Measurements from ENCODE around the gene PTPRO.

GRCh38 chr12:15644700-15645099, 322.4 kb downstream of the PTPRO start:
- TF ChIP-seq, protein P1, sequence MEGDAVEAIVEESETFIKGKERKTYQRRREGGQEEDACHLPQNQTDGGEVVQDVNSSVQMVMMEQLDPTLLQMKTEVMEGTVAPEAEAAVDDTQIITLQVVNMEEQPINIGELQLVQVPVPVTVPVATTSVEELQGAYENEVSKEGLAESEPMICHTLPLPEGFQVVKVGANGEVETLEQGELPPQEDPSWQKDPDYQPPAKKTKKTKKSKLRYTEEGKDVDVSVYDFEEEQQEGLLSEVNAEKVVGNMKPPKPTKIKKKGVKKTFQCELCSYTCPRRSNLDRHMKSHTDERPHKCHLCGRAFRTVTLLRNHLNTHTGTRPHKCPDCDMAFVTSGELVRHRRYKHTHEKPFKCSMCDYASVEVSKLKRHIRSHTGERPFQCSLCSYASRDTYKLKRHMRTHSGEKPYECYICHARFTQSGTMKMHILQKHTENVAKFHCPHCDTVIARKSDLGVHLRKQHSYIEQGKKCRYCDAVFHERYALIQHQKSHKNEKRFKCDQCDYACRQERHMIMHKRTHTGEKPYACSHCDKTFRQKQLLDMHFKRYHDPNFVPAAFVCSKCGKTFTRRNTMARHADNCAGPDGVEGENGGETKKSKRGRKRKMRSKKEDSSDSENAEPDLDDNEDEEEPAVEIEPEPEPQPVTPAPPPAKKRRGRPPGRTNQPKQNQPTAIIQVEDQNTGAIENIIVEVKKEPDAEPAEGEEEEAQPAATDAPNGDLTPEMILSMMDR (IDR thresholded peaks at IDR 0.05) = no peak
- TF ChIP-seq ZSCAN20 (CRISPR knock-in tag; IDR thresholded peaks at IDR 0.05) = no peak
- no peak for TF ChIP-seq HDAC2 (IDR thresholded peaks at IDR 0.05)
- TF ChIP-seq POLR2A (IDR thresholded peaks at IDR 0.05; ENCODE audit: low read length) = no peak
- TF ChIP-seq RAD21 (conservative IDR thresholded peaks at IDR 0.05 in 1 of 2, IDR thresholded peaks at IDR 0.05 in 1 of 2) = no peak
- TF ChIP-seq SMC3 (IDR thresholded peaks at IDR 0.05) = no peak
- TF ChIP-seq CHD2 (IDR thresholded peaks at IDR 0.05; ENCODE audit: low read length, partially characterized antibody) = no peak
- TF ChIP-seq, protein P2, sequence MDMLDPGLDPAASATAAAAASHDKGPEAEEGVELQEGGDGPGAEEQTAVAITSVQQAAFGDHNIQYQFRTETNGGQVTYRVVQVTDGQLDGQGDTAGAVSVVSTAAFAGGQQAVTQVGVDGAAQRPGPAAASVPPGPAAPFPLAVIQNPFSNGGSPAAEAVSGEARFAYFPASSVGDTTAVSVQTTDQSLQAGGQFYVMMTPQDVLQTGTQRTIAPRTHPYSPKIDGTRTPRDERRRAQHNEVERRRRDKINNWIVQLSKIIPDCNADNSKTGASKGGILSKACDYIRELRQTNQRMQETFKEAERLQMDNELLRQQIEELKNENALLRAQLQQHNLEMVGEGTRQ (IDR thresholded peaks at IDR 0.05) = no peak
- TF ChIP-seq, protein P3, sequence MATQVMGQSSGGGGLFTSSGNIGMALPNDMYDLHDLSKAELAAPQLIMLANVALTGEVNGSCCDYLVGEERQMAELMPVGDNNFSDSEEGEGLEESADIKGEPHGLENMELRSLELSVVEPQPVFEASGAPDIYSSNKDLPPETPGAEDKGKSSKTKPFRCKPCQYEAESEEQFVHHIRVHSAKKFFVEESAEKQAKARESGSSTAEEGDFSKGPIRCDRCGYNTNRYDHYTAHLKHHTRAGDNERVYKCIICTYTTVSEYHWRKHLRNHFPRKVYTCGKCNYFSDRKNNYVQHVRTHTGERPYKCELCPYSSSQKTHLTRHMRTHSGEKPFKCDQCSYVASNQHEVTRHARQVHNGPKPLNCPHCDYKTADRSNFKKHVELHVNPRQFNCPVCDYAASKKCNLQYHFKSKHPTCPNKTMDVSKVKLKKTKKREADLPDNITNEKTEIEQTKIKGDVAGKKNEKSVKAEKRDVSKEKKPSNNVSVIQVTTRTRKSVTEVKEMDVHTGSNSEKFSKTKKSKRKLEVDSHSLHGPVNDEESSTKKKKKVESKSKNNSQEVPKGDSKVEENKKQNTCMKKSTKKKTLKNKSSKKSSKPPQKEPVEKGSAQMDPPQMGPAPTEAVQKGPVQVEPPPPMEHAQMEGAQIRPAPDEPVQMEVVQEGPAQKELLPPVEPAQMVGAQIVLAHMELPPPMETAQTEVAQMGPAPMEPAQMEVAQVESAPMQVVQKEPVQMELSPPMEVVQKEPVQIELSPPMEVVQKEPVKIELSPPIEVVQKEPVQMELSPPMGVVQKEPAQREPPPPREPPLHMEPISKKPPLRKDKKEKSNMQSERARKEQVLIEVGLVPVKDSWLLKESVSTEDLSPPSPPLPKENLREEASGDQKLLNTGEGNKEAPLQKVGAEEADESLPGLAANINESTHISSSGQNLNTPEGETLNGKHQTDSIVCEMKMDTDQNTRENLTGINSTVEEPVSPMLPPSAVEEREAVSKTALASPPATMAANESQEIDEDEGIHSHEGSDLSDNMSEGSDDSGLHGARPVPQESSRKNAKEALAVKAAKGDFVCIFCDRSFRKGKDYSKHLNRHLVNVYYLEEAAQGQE (IDR thresholded peaks at IDR 0.05) = no peak

Measured in A549 (cell line).